ENCODE data around the gene OPN4.
"Not testable (repeated sequence)": the region's sequence is repeated elsewhere in the genome, so short reads cannot be mapped to it uniquely, and the experiment has no call there.

OPN4 gene, protein sequence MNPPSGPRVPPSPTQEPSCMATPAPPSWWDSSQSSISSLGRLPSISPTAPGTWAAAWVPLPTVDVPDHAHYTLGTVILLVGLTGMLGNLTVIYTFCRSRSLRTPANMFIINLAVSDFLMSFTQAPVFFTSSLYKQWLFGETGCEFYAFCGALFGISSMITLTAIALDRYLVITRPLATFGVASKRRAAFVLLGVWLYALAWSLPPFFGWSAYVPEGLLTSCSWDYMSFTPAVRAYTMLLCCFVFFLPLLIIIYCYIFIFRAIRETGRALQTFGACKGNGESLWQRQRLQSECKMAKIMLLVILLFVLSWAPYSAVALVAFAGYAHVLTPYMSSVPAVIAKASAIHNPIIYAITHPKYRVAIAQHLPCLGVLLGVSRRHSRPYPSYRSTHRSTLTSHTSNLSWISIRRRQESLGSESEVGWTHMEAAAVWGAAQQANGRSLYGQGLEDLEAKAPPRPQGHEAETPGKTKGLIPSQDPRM

DNA sequence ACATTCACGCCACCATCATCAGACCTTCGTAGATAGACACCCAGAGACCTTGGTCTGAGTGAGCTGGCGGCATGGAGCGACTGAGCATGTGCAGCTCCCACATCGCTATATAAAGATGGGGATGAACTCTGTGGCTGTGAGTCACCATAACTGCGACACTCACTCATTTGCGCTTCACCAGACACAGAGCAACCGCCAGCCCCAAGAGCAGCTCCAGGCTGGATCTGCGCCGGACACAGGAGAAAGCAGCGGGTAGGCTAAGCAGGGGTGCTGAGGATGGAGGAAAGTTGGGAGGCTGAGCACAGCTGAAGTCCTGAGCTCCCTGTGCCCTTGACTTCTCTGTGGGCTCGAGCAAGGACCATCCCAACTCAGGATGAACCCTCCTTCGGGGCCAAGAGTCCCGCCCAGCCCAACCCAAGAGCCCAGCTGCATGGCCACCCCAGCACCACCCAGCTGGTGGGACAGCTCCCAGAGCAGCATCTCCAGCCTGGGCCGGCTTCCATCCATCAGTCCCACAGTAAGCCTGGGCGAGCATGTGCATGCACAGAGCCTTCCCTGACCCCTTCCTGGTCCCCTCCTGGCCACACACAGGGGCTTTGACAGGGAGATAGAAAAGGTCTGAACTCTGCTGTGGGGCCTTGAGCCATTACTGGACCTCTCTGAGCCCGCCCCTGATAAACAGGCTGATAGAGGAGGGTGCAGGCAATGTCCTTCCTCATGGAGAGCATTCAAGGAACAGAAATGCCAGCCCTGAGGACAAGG lies at the start of gene OPN4:
TSS of gene OPN4 (plus strand) at position 137 of the 762 bp plus-strand sequence. CDS start at position 374, 237 bp downstream.
- peak; percentile 6 for DNase-seq

DNA sequence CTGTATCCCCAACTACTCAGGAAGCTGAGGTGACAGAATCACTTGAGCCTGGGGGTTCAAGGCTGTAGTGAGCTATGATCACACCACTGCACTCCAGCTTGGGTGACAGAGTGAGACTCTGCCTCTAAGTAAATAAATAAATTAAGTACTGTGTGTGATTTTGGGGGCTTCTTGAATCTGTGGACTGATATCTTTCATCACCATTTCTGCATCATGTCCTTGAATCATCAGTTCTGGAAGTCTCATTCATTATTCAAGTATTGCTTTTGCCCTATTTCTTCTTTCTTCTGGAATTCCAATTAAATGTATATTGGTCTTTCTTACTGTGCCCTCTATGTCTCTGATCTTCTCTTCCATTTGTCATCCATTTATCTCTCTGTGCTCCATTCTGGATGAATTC lies 46.7 kb upstream of the OPN4 start:
- no peak for DNase-seq

DNA sequence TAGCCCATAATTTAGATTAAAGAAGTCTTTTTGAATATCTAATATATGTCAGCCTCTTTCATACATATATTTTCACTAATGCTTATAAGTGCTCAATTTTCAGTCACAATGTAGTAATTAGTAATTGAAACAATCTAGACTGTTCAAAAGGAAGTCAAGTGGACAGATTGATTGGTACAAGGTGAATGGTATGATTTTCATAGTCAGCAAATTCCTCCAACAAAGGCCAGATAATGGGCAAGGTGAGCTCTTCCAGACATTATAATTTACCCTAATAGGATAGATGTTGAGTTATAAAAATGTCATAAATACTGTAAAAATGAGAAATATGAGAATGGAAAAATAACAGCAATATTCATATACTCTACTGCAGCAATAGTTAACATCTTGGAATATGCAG lies 44.4 kb upstream of the OPN4 start:
- DNase-seq, result no peak

DNA sequence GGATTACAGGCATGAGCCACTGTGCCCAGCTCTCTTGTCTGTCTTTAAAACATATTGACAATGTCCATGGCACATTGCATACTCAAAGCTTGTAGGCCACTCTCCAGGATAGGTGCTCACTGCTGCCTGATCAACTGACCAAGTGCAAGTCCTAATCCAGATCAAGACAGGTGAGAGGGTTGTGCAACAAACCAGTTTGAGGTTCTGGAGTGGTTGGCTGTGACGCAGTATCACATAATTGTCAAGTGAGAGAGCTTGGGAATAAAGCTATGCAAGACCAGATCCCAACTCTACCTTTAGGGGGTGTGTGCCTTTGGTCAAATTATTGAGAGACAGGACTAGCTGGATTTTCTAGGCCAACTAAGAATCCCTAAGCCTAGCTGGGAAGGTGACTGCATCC lies 43.0 kb upstream of the OPN4 start:
- no peak for DNase-seq

DNA sequence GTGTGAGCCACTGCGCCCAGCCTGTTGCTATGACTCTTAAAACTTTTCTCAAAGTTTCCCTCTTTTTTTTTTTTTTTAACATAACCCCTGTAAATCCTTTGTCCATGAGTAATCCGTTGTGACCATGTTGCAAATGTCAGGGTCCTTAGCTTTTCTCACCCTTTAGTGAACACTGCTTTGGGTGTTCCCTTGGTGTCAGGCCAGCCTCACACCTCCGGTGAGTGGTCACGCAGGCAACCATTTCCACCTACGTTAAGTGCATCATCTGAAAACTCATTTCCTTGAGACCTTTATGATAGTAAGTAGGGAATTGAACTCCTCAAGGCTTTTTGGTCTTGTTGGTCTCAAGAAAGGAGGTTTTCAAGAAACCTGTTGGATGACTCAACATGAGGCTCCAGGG lies 41.3 kb upstream of the OPN4 start:
- no peak for DNase-seq

DNA sequence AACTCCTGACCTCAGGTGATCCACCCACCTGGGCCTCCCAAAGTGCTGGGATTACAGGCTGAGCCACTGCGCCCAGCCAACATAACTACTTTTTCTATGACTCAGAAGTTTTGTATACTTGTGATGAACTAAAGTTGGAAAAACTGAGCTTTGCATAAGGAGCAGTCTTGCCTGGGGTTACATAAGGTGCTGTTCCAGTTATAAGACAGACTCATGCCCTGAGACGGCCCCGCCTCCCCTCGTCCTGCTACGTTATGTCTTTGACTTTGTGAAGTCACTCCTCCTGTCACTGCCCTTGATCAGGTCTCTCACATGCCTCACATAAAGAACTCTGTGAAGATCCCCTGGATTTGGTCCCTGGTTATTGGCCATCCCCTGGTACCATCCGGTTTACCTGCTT lies 40.4 kb upstream of the OPN4 start:
- DNase-seq, result no peak

DNA sequence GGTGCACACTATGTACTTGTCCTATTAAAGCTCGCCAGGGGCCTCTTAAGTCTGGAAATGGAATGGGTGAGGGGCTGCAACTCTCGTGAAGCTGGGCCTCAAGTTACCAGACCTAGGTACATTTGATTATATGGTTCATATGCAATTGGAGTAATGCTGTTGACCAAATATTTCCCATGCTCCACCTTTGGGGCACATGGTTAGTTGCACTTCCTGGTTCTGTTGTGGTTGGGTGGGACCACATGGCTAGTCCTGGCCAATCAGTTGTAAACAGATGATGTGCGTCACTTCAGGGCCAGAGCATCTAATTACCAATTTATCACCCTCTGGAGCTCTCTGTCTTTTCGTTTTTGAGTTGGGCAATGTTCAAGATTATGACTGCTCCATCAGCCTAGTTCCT lies 39.5 kb upstream of the OPN4 start:
- no peak for DNase-seq

DNA sequence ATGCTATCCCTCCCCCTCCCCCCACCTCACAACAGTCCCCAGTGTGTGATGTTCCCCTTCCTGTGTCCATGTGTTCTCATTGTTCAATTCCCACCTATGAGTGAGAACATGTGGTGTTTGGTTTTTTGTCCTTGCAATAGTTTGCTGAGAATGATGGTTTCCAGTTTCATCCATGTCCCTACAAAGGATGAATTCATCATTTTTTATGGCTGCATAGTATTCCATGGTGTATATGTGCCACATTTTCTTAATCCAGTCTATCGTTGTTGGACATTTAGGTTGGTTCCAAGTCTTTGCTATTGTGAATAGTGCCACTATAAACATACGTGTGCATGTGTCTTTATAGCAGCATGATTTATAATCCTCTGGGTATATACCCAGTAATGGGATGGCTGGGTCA lies 37.1 kb upstream of the OPN4 start:
- DNase-seq, result not testable (repeated sequence)

DNA sequence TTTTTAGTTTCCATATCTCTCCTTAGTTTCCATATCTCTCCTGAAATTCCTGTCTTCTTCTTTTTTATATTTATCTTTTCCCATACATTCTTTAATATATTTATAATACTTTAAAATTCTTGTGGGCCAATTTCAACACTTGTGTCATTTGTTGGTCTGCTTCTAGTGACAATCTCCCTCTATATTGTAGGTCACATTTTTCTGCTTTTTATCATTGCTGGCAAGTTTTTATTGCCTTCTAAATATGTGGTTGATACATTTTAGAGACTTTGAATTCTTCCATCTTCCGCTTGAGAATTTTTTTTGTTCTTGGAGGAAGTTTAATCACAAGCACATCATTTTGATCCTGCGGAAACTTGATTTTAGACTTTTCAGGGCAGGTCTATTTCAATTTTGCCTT lies 26.0 kb upstream of the OPN4 start:
- DNase-seq, result no peak

DNA sequence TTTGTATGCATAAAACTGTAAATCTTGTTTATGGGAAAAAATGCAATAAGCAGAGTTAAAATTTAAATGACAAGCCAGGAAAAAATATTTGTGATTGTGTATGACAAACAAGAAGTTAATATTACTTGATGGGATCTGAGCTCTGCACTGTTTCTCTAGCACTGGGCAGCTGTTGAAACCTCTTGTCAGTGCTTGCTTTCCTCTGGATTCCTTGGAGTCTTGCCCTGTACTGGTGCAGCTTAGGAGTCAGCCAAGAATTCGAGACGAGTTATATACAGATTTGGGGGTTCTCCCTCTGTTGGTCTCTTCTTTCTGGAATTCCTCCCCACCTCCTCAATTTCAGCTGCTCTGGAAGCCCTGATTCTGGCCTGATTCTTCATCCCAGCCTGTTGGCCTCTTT lies 24.3 kb upstream of the OPN4 start:
- no peak for DNase-seq

DNA sequence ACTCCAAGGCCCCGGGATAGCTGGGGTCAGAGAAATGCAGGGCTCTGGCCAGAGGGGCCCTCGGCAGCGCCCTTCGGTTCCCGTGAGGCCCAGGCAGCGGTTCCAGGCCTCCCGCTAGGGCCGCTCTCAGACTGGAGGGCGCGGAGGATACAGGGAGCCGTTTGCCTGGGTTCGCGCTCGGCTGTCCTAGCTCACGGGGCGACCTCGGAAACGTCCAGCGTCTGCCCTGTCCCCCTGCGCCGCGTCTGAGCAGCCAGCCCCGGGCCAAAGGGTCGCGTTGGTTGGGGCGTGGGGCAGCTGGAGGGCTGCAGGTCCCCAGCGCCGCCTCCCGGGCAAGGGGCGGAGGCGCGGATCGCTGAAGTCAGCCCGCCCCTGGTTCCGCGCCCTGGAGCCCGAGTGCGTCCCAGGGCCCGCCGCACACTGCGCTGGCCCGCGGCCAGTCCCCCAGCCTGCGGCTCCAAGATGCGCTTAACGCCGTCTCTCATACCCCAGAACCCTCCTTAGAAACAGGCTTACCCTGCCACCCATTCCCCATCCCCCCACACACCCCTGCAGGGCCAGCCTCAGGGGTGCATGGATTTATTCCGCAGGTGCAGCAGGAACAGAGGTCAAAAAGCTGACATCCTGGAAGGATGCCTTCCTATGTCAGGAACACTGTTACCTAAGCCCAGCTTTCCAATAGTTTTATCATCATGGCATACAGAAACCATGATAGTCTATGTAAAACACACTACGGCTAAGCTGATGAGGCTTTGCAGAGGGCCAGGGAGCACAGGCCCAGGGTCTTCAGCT lies 22.1 kb upstream of the OPN4 start:
- DNase-seq, result no peak

DNA sequence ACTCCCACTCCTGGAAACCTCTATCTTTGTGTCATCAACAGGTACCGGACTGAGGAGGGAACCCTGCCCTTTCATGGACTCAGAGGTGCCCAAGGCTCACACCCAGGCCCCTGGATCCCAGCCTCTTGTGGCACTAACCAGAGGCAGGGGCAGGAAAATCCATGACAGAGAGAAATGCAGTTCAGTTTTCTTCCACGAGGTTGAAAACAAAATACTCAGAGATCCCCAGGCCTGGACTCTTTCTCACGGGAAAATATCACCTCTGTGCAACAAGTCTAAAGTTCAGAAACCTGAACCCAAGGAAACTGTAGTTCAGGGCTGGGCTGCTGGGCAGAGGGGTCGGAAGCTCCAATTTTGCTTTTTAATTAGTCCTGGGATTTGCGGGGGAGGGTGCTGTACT lies 21.4 kb upstream of the OPN4 start:
- DNase-seq, result no peak

DNA sequence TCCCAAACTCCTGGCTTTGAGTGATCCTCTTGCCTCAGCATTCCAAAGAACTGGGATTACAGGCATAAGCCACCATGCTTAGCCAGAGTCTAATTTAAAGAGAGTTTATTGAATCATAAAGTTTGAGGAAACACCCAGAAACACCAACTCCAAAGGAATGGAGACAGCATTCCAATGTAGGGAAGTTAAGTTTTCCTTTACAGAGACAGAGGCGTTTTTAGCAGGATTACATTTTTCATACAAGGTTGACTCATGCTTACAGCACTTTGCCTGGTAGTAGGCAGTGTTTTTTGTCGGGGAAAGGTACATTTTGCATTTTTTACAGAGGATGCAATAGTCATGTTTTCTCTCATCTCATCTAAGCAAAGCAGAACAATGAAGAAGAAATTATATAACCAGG lies 18.9 kb upstream of the OPN4 start:
- no peak for DNase-seq

DNA sequence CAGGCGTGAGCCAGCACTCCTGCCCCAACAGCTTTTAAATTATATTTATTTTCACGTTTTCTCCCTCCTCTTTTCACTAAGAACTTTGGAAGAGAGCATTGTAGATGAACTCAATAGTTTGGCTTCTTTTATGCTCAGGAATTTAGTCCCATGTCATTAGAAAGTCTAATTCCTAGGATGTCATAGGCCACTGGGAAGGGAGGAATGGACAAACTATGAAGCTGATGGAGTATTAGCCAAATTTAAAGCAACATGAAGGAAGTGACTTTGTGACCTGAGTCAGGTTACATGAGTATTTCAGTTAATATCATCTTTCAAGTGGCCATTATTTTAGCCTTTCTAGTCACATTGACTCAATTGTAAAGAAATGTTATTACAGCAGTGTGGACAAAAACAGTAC lies 18.0 kb upstream of the OPN4 start:
- no peak for DNase-seq

DNA sequence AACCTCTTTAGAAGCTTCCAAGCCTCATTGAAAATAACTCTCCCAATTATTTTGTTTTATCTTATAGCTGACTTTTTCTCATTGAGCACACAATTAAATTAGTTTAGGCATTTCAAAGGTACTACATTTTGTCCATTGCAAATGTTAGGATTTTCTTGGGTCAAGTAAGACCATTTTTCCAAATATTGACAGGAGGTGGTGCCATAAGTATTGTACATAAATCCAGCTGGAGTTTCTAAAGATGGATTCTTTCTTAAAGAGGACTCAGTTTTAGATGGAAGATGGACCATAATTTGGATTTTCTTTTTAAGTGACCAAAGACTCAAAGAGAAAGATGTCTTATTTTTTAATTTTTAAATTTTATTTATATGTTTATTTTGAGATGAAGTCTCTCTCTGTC lies 12.3 kb upstream of the OPN4 start:
- DNase-seq, result no peak

DNA sequence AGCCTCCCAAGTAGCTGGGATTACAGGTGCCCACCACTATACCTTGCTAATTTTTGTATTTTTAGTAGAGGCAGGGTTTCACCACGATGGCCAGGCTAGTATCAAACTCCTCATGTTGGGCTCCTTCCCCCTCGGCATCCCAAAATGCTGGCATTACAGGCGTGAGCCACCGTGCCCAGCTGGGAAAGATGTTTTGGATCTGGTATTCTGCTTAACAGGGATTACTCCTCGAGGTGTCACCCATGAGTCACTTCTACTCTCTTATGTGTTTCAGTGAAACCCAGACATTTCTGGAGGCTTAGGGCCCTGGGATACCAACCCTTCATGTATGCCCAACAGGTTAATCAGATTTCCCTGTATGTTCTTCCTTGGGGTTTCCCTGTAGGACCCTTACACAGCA lies 11.8 kb upstream of the OPN4 start:
- no peak for DNase-seq

DNA sequence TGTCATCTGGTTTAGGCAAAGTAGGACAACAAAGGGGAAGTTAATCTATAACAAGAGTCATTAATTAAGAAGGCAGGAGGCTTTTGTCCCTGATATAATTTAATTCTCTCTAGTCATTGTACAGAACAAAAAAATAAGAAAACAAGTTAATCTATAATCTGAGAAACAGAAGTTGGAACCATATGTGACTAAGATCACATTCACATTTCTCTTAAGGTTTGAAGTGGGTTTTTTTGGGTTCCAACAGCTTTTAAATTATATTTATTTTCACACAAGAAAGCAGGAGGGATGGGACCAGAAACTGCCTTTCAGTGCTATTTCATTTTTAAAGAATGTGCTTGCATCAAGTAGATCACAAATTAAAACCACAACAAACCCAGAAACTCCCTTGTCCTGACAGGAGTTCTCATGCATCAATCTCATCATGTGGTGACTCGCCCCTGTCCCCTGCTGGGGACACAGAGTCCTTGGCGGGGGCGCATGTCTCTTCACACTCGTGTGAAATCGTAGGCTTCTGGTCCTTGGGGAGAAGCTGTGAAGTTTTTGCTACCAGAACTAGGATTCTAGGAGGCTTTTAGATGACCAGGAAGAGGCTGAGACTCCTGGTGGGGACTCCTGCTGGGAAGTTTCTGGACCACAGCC lies 10.1 kb upstream of the OPN4 start:
- DNase-seq, result no peak

DNA sequence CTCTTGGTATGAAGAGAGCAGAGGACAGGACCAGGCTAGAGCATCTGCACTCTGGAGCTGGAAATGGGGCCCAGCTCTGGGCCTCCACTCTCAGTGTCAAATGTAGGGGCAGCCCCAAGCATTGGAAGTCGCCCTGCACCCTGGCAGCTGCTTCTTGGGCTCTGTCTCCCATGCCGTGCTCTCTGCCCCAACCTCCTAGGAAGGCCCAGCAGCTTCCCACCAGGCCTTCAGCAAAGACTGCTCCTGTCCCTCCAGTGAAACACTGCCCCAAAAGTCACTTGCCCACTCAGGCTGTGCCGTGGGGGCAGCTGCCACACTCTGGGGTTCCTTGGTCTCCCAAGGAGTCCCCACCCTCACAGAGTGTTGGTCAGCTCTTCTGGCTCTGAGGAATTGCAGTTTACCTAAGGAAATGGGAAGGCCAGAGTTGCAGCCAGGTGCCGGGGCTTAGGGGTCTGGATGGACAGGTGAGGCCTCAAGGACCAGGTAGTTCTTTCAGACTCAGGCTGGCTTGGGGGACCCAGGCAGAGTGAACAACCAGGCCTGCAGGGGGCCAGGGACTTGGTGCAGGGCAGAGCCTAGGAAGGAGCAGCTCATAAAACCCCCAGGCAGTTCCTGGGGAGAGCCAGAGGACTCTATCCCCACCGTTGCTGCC lies 9.4 kb upstream of the OPN4 start:
- DNase-seq, result no peak

DNA sequence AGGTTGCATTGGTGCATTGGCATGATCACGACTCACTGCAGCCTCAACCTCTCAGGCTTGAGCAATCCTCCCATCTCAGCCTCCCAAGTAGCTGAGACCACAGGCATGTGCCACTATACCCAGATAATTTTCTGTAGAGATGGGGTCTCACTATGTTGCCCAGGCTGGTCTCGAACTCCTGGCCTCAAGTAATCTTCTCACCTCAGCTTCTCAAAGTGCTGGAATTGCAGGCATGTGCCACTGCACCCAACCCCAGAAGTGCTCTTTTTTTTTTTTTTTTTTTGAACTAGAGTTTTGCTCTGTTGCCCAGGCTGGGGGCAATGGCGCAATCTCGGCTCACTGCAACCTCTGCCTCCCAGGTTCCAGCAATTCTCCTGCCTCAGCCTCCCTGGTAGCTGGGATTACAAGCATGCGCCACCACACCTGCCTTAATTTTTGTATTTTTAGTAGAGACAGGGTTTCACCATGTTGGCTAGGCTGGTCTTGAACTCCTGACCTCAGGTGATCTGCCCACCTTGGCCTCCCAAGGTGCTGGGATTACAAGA lies 8.7 kb upstream of the OPN4 start:
- DNase-seq, result not testable (repeated sequence)

DNA sequence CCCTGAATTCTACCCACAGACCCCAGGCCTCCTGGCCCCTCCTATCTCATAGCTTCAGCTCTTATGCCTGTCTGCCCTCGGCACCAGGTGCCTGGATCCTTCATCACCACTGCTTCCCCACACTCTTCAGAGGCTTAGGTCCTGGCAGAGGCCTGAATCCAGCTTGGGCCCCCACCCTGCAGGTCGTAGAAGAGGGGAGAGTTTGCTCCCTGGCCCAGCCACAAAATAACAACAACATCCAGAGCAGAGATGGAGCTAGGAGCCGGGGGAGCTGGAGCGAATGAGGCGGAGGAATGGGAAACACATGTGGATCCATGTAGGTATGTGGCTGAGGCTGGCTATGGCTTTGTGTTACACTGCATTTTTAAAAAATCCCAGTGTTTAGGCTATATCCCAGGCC lies 7.8 kb upstream of the OPN4 start:
- no peak for DNase-seq

DNA sequence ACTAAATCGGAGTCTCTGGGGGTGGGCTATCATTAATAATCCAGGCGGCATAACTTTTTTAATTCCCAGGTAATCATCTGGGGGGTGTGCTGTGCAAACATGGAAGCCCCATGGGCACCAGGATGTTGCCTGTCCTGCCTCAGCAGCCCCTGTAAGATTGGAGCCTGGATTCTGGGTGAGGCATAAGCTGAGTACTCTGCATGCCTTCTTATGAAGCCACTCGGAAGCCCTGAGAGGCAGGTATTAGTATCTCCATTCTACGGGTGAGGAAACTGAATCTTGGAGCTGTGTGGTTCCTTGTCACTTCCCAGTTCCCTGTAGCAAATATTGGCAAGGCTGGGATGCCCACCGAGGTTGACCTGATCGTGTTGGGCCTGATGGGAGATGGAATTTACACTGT lies 7.4 kb upstream of the OPN4 start:
- DNase-seq, result no peak

Measured in activated naive CD4-positive, alpha-beta T cell treated with anti-CD3 and anti-CD28 coated beads, Interleukin-2, amount 50 U/mL, for 16 hours (primary cell).